MV-4-11 (cell line): ENCODE results near the gene UTRN.

ENCODE experiments used
- DNase-seq: peaks from one replicate; lab custom pipeline; 2025; lab: John Stamatoyannopoulos, UW

Gene UTRN

DNA sequence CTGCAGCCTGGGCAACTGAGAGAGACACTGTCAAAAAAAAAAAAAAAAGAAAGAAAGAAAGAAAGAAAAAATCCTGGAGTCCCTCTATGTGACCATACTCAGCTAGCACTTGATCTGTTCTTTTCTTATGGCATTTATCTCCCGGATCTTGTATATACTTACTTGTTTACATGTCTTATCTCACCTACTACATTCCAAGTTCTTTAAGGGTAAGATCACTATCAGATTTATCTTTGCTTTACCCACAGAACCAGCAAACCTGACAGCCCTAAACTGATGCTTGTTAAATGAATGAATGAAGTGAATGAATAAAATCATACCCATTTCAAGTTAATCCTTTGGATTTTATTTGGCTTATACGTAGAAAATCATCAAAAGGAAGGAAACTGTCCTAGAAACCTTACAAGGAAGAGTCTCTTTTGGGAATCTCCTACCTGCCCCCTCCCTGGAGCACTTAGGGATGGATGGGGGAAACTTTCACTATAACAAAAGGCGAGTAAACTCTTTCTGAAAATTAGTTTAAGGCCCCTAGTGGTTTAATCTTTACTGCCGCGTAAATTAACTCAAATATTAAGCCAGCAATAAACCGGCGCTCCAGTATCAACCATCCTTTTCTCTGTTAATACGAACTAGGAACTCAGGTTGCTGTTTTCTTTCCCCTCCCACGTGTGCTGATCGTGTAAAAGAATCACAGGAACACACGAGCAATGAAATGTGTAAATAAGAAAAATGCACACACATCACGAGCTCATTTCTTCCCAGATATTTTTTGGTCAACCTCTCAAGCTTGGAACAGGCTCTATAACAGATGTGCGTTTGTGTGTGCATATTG, 1.3 kb upstream of the UTRN start:
- DNase-seq: no peak

DNA sequence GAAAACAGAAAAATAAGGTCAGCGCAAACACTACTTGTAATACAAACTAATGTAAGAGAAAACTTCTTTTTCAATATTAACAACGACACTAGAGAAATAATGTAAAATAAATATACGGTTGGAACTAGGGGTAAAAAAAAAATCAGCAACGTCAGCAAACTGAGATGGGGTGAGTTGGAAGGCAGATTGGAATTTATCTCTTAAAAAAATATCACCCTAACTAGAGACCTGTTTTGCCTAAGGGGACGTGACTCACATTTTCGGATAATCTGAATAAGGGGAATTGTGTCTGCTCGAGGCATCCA, 705 bp upstream of the UTRN start:
- DNase-seq: no peak

DNA sequence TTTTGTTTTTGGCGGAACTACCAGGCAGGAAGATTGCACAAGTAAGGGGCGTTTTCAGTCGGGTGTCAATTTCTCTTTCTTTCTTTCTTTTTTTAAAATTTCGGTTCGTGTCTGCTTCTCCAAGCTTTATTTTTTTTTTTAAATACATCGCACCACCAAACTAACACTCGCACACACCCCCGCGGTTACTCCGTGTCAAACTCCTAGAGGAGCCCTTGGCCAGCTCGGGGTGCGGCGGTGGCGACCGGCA, 338 bp downstream of the UTRN start:
- DNase-seq: no peak

DNA sequence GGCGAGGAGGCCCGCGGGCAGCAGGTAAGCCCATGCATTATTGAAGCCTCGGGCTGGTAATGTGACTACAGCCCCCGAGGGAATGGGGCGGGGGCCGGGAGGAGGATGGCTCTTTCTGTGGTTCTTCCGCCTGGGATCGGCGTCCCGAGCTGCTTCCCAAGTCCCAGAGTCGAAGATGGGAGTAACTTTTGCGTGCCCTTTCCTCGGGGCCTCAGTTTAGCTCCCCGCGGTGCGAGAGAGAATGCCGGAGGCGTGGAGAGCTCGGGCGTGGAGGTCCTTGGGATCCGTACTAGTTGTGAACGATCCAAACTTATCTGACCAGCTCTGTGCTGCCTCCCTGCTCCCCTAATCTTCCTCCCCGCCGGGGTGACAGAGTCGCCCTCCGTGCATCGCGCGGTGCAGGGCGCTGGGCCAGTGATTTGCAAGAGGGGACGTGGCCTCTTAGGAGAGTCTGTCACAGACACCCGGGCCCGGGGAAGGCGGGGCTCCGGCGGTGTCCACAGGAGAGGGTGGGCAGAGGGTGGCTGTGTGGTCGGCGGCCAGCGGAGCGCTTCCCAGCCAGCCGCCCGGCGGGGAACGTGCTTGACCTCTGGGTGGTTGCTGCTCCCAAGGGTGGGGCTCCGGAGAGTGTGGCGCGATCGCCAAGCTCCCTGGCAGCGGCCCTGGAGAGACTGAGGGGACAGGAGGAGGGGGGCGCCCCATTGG, 815 bp downstream of the UTRN start:
- peak; percentile 8 for DNase-seq

DNA sequence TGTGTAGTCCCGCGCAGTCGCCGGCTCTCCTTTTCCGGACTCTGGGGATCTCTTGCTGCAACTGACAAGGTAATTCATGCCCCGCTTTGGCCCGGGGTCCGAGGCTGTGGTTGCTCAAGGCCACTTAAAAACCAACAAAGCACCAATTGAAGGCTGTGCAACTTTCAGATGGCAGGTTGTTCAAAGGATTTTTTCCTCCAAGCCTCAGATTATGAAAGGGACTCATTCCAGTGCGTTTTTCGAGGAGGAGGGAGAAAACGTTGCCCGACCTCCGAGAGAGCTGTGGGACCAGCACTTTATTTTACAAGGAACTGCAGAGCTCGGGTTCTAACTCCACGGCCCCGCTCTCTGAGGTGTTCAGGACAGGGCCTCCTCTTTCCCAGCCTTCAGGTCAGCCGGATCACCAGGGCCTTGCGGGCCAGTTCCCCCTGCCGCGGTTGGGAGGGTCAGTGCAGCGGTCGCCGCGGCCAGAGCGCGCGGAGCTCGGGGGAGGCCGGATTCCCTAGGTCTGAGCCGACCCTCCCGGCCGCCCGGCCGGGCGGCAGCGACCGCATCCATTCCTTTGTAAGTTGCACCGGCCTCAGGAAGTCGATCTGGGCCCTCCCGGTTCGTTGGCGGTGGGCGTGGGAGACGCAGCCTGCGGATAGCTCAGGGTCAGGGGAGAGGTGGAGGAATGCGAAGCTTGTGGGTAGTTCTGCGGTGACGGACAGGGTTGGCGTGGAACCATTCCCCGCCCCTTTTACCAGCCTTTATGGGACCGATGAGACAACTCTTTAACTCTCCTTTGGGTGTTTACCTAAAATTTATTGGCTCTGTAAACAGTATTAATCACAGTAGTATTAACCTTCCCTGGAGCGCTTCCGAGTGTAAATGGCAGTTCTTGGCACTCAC, 1.6 kb downstream of the UTRN start:
- no peak for DNase-seq

DNA sequence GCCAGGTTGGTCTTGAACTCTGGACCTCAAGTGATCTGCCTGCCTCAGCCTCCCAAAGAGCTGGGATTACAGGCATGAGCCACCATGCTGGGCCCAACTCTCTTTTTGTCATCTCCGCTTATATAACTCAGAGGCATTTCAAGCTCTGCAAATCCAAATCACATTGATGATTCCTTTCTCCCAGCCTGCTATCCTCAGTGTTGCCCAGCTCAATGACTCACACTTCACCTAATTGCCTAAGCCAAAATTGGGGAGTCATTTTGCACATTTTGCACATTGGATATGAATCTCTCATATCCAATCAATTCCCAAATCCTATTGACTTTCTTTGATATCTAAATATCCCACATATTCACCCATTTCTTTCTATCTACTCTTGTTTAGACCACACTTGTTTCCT, 3.9 kb downstream of the UTRN start:
- DNase-seq: no peak

DNA sequence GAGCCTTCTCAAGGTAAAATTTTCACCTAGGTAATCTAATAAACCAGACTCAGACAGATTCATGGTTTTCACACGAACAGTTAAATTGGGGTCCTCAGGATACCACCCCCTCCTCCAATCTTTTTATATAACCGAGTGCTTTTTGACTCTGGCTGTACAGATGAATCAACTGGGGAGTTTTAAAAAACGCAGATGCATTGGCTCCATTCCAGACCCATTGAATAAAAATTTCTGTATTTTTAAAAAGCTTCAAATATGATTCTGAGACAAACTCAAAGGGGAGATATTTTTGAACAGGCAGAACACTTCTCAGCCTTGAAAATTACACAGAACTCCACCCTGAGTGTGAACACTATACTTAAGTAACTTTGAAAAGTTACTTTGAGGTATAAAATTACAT, 7.2 kb downstream of the UTRN start:
- no peak for DNase-seq

DNA sequence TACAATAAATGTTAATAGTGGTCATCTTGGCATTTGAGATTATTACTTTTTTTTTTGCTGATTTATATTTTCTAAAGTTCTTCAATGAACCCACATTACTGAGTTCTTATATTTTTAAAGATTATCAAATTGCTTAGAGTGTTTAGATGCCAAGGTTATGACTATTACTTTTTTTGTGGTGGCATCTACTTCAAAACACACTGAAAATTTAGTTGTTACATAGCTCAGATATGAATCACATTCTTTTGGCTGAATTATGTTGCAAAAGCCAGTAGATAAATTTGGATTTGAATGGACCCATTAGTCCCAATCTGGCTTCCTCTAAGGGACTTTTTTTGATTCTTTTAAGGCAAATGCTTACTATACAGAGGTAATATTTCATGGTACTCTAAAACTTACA, 8.9 kb downstream of the UTRN start:
- DNase-seq: no peak

DNA sequence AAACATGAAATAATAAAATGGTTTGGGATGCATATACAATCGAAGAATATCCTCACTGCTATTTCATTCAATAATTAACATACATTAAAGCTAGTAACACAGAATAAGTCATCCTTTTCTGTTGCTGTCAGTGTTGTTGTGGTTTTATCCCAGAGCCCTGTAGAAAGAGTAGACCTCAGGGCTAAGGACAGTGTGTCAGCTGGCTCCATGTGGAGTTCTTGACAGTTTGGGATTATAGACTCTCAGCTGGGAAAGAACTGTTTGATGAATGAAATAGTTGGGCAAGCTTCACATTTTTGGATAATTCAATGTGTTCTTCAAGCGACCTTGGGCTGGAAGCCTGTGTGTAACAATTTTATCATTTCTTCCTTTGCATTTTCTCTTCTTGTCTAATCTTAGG, 10.1 kb downstream of the UTRN start:
- no peak for DNase-seq

DNA sequence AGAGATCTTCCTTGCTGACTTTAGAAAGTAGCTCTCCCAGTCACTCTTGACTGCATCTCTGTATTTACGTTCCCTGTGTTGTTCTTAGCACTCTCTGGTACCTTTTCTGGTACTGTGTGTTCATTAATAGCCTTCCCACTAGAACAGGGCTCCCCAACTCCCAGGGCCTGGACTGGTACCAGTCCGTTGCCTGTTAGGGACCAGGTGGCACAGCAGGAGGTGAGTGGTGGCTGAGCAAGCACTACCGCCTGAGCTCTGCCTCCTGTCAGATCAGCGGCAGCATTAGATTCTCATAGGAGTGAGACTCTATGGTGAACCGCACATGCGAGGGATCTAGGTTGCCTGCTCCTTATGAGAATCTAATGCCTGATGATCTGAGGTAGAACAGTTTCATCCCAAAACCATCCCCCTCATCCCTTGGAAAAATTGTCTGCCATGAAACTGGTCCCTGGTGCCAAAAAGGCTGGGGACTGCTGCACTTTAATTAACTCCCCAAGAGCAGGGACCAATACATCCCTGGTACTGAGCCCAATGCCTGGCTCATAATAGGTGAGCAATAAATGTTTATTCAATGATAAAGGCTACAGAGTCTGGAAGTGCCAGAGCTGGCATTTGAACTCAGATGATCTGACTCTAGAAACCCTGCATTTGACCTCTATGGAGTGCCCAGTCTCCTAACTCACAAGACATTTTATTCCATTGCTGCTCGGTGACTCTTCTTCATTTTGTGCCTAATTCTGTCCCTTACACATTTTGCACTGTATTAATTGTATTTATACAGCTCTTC, 11.0 kb downstream of the UTRN start:
- no peak for DNase-seq

DNA sequence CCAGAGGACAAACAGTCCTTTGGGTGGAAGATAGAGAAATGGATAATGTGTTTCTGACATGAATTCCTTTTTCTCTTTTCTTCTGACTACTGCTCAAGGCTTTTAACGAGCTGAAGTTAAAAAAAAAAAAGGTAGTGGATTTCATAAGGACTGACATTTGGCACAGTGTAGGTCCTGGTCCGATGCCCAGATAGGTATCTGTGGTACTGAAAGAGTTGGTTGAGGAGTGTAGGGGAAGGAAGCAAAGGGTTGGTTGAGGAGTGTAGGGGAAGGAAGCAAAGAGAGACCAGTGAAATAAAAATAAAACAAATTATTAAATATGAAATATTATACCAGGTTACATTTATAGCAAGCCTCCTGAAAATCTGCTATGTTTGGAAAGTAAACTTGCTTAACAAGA, 11.8 kb downstream of the UTRN start:
- no peak for DNase-seq

DNA sequence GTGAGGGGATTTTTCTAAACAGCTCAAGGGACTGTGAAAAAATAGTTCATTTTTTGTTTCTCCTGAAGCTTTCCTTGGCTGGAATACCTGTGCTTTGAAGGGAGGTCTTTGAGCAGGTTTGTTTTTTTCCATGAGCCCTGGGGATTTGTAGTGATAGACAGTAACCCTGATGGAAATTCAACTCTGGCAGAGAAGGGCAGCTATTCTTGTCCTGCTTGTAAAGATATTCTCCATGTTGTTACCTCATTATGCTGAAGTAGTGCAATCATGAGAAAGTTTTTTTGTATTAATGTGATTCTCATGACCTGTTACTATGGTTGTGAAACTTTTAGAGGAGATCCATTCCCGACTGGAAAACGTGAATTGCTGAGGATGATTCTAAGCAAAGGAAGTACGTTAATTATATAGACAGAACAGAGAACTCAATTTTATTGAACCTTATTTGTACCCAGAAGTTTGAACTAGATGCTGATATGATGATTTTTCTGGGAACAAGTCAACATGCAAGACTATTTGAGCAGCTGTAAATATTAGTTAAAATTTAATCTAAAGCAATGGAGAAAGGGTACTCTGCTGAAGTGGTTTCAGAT, 12.5 kb downstream of the UTRN start:
- no peak for DNase-seq

DNA sequence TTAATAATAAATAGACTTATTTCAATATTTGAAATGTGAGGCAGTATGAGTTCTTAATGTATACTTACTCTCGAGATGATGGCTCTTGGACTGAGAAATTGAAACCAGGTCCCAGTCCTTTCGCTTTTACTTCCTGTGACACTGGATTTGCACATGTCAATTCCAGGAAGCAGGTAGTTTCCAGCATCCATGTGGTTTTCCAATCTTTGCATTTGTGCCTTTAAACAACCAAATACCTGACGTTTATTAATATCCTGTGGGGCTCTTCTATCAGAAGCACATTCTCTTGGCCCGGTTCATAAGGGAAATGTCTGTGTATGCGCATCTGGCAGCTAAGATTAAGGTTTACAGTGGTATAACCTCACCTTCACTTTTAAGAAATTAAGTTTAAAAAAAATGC, 13.1 kb downstream of the UTRN start:
- DNase-seq: no peak

DNA sequence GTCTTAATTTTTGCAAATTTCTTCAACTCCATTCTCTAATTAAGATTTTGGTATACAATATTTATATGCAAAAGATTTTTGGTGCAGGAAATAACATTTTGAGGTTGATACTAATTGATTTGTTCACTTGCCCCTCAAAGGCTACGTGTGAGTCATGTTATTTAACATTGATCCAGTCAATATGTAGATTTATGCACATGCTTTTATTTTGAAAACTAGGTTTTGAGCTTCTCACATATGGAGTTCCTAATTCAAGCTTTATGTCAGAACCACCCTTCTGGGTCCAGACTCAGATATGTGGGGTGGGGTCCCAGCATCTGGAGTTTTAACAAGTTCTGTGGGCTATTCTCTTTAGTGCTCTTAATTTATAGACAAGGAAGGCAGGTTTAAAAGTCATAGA, 13.8 kb downstream of the UTRN start:
- DNase-seq: no peak

DNA sequence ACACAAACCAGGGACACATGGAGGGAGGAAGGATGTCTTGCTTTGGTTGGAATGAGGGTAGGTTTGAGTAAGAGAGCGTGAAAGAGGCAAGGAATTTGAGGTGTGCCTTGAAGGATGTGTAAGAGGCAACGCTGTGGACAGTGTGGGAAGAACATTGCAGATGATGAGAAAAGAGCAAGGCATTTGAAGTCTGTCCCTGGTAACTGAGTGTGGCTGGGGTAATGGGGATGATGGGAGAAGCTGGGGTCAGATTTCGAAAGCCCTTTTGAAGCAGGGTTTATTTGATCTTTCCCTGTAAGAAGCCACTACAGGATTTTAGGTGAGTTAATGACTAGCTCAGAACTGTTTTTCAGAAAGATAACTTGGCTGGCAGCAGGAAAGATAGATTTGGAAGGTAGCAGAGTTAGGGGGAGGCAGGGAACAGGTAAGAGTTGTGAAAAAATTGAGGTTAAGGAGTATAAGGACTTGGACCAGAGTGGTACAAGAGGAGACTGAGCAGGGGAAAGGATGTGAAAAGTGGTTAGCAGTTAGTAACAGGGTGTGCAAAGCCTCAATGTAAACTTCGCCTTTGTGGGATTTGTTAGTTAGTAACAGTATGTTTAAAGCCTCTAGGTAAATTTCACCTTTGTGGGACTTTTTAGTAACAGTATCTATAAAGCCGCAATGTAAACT, 17.7 kb downstream of the UTRN start:
- DNase-seq: no peak

DNA sequence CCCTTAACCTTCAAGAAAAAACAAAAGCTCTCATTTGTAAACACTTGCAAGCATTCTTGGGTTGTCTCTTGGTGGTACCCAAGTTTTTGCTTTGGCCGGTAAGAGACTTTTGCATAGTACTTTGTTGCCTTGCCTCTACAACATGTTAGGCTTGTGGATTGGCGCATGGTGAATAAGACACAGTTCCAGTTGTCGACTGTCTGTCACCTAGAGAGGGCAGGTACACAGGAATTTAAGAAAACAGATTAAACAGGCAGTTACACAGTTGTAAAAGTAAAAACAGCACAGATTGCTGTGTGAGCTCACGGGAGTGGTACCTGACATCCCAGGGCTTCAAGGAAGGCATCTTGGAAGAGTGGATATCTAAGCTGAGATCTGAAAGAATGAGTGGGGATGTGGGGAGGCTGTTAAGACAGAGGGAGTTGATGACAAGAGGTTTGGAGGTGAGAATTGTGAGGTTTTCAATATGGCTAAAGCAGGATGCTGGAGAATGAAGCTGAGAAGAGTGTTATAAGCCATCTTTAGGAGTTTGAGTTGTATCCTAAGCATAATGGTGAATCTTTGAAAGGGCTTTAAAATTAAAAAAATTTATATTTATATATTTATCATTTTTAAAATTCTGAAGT, 19.2 kb downstream of the UTRN start:
- no peak for DNase-seq

DNA sequence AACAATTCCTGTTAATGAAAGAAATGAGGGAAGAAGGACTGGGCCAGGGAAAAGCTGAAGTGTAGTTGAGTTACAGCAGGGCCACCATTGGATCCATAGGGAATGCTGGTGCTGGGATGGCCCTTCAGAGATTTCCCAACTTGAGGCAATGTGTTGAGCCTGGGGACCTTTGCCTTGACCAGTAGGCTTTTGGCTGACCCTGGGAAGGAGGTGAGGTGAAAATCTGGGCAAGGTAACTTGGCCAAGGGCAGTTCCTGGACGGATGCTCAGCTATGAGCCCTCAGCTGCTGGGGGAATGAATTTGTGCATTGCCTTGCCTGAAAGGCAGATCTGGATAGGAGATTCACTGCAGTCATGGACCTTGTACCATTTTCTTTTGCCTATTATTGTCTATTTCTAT, 20.4 kb downstream of the UTRN start:
- no peak for DNase-seq

DNA sequence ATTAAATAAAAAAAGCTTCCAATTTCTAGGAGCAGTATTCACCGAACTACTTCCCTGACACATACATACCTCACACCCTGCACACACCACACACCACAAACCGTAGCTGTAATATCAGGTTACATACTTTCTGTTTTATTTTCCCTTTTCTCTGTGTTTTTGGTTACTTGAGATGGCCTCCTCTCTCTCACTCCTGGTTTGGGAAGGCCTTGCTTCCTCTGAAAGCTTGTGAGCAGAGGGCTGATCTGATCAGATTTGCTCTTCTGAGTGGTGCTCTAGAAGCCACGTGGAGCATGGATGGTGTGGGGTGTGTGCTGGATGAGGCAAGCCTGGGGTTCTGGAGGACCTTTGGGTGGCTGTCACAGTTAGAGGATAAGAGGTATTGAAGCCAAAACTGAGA, 20.9 kb downstream of the UTRN start:
- DNase-seq: peak; percentile 12

DNA sequence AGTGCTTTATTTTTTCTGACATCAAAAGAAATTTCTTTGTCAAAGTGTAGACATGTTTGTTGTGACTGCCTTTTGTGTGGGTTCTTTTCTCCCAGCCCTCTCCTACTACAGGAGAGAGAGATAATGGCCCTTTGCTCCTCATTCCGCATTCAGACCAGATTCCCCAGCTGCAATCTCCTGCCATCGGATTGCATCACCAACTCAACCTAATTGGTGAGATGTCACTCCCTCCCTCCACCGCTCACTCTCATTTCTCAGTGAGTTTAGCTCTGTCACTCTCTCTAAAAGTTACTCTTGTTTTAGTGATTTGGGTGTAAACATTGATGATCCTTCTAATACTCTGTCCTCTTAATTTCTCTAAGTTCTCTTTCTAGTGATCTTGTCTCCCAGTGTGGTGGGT, 22.7 kb downstream of the UTRN start:
- DNase-seq: peak; percentile 66

DNA sequence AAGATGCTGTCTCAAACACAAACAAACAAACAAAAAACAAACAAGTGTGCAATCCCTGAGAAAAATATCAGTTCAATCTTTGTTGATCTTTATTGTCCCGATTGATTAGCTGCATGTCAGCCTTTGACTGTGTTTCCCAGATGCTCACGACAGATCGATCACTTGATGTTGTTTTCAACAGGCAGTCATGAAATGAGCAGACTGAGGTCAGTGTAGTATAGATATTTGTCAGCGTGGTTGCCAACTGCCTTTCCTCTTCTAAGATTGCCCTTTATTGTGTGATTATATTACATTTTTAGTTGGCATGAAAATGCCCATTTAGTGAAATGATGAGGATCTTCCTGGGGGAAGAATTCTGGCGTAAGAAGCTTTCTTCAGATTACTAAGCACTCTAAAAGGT, 25.6 kb downstream of the UTRN start:
- no peak for DNase-seq

DNA sequence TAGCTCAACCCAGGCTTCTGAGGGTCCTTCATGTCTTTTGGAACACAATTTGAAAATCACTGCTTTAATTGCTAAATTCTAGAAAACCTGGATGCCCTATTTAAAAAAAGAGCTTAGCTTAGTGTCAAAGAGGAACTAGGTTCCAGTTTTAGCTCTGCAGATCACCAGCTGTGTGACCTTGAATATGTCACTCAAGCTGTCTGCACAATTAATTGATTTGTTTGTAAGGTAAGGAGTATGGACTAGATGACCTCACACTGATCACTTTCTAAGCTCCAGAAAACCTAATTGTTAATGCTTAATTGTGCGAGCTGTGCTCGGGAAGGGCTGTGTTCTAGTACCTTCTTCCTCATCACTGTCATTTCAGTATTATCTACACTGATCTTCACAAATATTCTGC, 26.2 kb downstream of the UTRN start:
- DNase-seq: peak; percentile 40
